H9 (cell line): Measurements from ENCODE around the gene RALGAPA1. TPM values are rescaled to one million over a fixed set of nuclear protein-coding genes. Genes with fewer than 3 reads are reported as not detected.

Experiments
- DNase-seq: peaks from one replicate; pipeline ENCODE4 v3.0.0-alpha.2; 2017
- H2AFZ ChIP-seq: one replicate; pipeline ENCODE4 v1.6.1; 2013; ENCODE audit warnings: mild to moderate bottlenecking, low read length, control low read depth, moderate library complexity
- H2AK5ac ChIP-seq: 2 replicates; pipeline ENCODE4 v1.6.1; 2013; ENCODE audit warnings: low read length, control low read depth, mixed read lengths; ENCODE audit not compliant: insufficient read length
- H2BK120ac ChIP-seq: one replicate; pipeline ENCODE4 v1.6.1; 2013; ENCODE audit warnings: low read depth, mild to moderate bottlenecking, low read length, control low read depth, inconsistent platforms; ENCODE audit not compliant: poor library complexity, severe bottlenecking
- H2BK12ac ChIP-seq: 2 replicates; pipeline ENCODE4 v1.6.1; 2013; ENCODE audit warnings: low read length, control low read depth, mixed read lengths, low read depth; ENCODE audit not compliant: insufficient read length
- H2BK15ac ChIP-seq: 2 replicates; pipeline ENCODE4 v1.6.1; 2013; ENCODE audit warnings: low read depth, low read length, control low read depth
- H2BK20ac ChIP-seq: one replicate; pipeline ENCODE4 v1.6.1; 2013; ENCODE audit warnings: low read depth, mild to moderate bottlenecking, low read length, control low read depth, inconsistent platforms; ENCODE audit not compliant: poor library complexity, severe bottlenecking
- H2BK5ac ChIP-seq: 2 replicates; pipeline ENCODE4 v1.6.1; 2013; ENCODE audit warnings: low read length, control low read depth, mixed read lengths; ENCODE audit not compliant: insufficient read length
- H3K14ac ChIP-seq: 2 replicates; pipeline ENCODE4 v1.6.1; 2013; ENCODE audit warnings: low read length, control low read depth; ENCODE audit not compliant: insufficient read depth
- H3K18ac ChIP-seq: 2 replicates; pipeline ENCODE4 v1.6.1; 2013; ENCODE audit warnings: low read depth, mild to moderate bottlenecking, mixed read lengths, low read length, control low read depth; ENCODE audit not compliant: insufficient read length
- H3K23ac ChIP-seq: 2 replicates; pipeline ENCODE4 v1.6.1; 2013; ENCODE audit warnings: low read length, control low read depth, mixed read lengths, low read depth; ENCODE audit not compliant: insufficient read length
- H3K23me2 ChIP-seq: 2 replicates; pipeline ENCODE4 v1.6.1; 2013; ENCODE audit warnings: low read depth, mild to moderate bottlenecking, mixed read lengths, low read length, control low read depth; ENCODE audit not compliant: insufficient read length, poor library complexity, severe bottlenecking
- H3K27ac ChIP-seq: 2 replicates; pipeline ENCODE4 v1.5.1; 2013; ENCODE audit warnings: low read length, control low read depth, mixed read lengths, low read depth; ENCODE audit not compliant: insufficient read length
- H3K27me3 ChIP-seq: 2 replicates; pipeline ENCODE4 v1.6.1; 2013; ENCODE audit warnings: low read length, control low read depth, inconsistent platforms; ENCODE audit not compliant: insufficient read depth
- H3K4ac ChIP-seq: 2 replicates; pipeline ENCODE4 v1.6.1; 2013; ENCODE audit warnings: low read depth, mild to moderate bottlenecking, control low read depth, inconsistent platforms, low read length, moderate library complexity
- H3K4me1 ChIP-seq: 2 replicates; pipeline ENCODE4 v1.6.1; 2013; ENCODE audit warnings: low read length, control low read depth, inconsistent platforms; ENCODE audit not compliant: insufficient read depth
- H3K4me2 ChIP-seq: 2 replicates; pipeline ENCODE4 v1.6.1; 2013; ENCODE audit warnings: low read length, control low read depth, mixed read lengths; ENCODE audit not compliant: insufficient read length, insufficient read depth
- H3K56ac ChIP-seq: 2 replicates; pipeline ENCODE4 v1.6.1; 2013; ENCODE audit warnings: low read depth, mild to moderate bottlenecking, mixed read lengths, low read length, control low read depth; ENCODE audit not compliant: insufficient read length
- H3K79me1 ChIP-seq: 2 replicates; pipeline ENCODE4 v1.6.1; 2013; ENCODE audit warnings: low read depth, mild to moderate bottlenecking, moderate library complexity, low read length, control low read depth, inconsistent platforms; ENCODE audit not compliant: insufficient read depth, poor library complexity, severe bottlenecking
- H3K79me2 ChIP-seq: 2 replicates; pipeline ENCODE4 v1.6.1; 2013; ENCODE audit warnings: low read length, control low read depth, inconsistent platforms; ENCODE audit not compliant: insufficient read depth
- H3K9ac ChIP-seq: 2 replicates; pipeline ENCODE4 v1.6.1; 2013; ENCODE audit warnings: low read length, control low read depth, mixed read lengths; ENCODE audit not compliant: insufficient read length; ENCODE audit errors: extremely low read depth
- H3K9me3 ChIP-seq: one replicate; pipeline ENCODE4 v1.6.1; 2013; ENCODE audit warnings: low read depth, low read length, inconsistent platforms; ENCODE audit not compliant: control insufficient read depth
- H3T11ph ChIP-seq: one replicate; pipeline ENCODE4 v1.6.1; 2013; ENCODE audit warnings: mild to moderate bottlenecking, low read length, control low read depth, inconsistent platforms
- H4K20me1 ChIP-seq: one replicate; pipeline ENCODE4 v1.6.1; 2013; ENCODE audit not compliant: control insufficient read depth, insufficient read length, insufficient read depth
- H4K5ac ChIP-seq: 2 replicates; pipeline ENCODE4 v1.6.1; 2013; ENCODE audit warnings: low read depth, mild to moderate bottlenecking, mixed read lengths, low read length, control low read depth; ENCODE audit not compliant: insufficient read length
- H4K8ac ChIP-seq: replicated peaks from 2 replicates; pipeline ENCODE4 v1.6.1; 2013; ENCODE audit warnings: low read length, control low read depth, mixed read lengths, low read depth; ENCODE audit not compliant: insufficient read length
- H4K91ac ChIP-seq: 2 replicates; pipeline ENCODE4 v1.6.1; 2013; ENCODE audit warnings: low read depth, mild to moderate bottlenecking, moderate library complexity, mixed read lengths, low read length, control low read depth; ENCODE audit not compliant: insufficient read length
- H3K27ac Mint-ChIP-seq, 3 experiments: 2 replicates in 2 of 3; 3 replicates in 1 of 3; pipeline ENCODE4 v1.8.0; 2020 to 2021; ENCODE audit warnings: mixed read lengths in 3 of 3, mild to moderate bottlenecking in 1 of 3, moderate library complexity in 1 of 3
- H3K27me3 Mint-ChIP-seq: 2 replicates; pipeline ENCODE4 v1.8.0; 2021; ENCODE audit warnings: low read depth, mild to moderate bottlenecking, moderate library complexity, mixed read lengths
- H3K36me3 Mint-ChIP-seq, 3 experiments: 2 replicates in 2 of 3; 3 replicates in 1 of 3; pipeline ENCODE4 v1.8.0; 2020 to 2021; ENCODE audit warnings: low read depth in 3 of 3, mixed read lengths in 3 of 3; ENCODE audit not compliant: insufficient read depth in 1 of 3
- H3K4me1 Mint-ChIP-seq, 2 experiments: 2 replicates each; pipeline ENCODE4 v1.8.0; 2020; ENCODE audit warnings: mixed read lengths in 2 of 2
- H3K4me3 Mint-ChIP-seq, 2 experiments: 2 replicates in 1 of 2; 3 replicates in 1 of 2; pipeline ENCODE4 v1.8.0; 2020 to 2021; ENCODE audit warnings: mild to moderate bottlenecking in 2 of 2, mixed read lengths in 2 of 2, moderate library complexity in 1 of 2
- H3K9me3 Mint-ChIP-seq, 2 experiments: 2 replicates in 1 of 2; 3 replicates in 1 of 2; pipeline ENCODE4 v1.8.0; 2020; ENCODE audit warnings: mild to moderate bottlenecking in 2 of 2, mixed read lengths in 2 of 2, moderate library complexity in 1 of 2
- CTCF ChIP-seq: fragments of 200-600 bp; sonication (generic); conservative IDR thresholded peaks from 3 replicates; pipeline ENCODE4 v1.8.0; 2021; ENCODE audit warnings: antibody characterized with exemption, mild to moderate bottlenecking
- WGBS: extraction: QIAGEN DNeasy Blood & Tissue Kit; methylation state at CpG from one replicate; pipeline ENCODE4 v1.1.7; 2013; ENCODE audit warnings: missing lambda C conversion rate, low lambda C conversion rate, mixed read lengths; ENCODE audit not compliant: insufficient read length; ENCODE audit errors: extremely low coverage; 5-methylcytosine and 5-hydroxymethylcytosine counted together
- total RNA-seq: library from RNA; stranded (reverse); gene quantifications from 2 replicates; pipeline ENCODE4 v1.2.1, GENCODE V29; 2021

RALGAPA1 gene
- total RNA-seq, 1 experiment from 2014 or later = 29.8 TPM

DNA sequence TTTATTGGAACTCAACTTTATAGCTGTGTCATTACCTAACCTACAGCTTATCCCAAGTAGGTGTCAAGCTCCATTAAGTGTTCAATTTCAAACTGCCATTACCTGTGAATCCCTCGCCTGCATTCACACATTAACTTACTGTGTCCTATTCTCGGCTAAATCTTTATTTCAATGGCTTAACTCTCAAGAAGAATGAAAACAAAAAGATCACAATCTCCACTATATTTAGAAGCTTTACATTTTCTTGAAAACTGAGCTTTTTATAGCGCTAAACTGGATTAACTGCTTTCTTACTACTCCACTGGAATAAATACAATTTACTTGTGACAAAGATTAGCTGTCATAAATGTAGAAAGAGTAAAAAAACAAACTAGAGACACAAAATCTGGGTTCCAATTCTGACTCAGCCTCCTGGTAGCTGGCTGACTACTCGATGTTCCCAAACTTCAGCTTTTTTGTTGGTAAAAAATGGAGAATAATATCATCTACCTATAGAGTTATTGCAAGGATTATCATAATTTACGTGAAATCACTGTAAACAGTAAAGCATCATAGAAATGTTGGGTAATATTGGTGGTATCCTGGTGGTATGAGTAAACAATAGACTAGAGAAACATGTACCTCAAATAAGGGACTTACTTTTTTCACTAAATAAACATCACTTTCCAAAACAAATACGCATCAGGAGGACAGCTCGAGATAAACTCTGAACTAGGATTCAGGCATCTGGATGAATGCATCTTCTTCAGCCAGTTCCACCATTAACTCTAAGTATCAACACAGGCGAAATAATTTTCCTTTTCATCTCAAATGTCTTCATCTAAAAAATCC, 1.7 kb downstream of the RALGAPA1 start:
- H2BK120ac ChIP-seq = no peak overlapping the region
- peak overlapping the region; percentile 85 to 95 for H3K4me3 Mint-ChIP-seq
- H3K27ac Mint-ChIP-seq = no peak overlapping the region
- H3K4me1 Mint-ChIP-seq = peaks cover 15 to 17% of the 10 kb centered on the region in 2 experiments
- peaks cover 0 to 5% (median 4%) of the 10 kb centered on the region in 3 experiments; a peak in 4 of 7 replicates for H3K36me3 Mint-ChIP-seq
- no peak for TF ChIP-seq CTCF
- H3K79me2 ChIP-seq = no peaks in the 10 kb centered on the region
- H2BK20ac ChIP-seq = no peak overlapping the region
- H3K9me3 ChIP-seq = no peaks in the 10 kb centered on the region
- peaks cover 3% of the 10 kb centered on the region for H3K23me2 ChIP-seq
- H2AFZ ChIP-seq = no peak overlapping the region
- no peak overlapping the region for H3K23ac ChIP-seq
- no peak overlapping the region for H3T11ph ChIP-seq
- no peaks in the 10 kb centered on the region for H3K27me3 ChIP-seq
- no CpG with 5 or more reads among the region's 8 CpGs for WGBS
- H2BK5ac ChIP-seq = no peak overlapping the region
- no peak overlapping the region for H4K8ac ChIP-seq
- H3K79me1 ChIP-seq = no peaks in the 10 kb centered on the region
- H3K56ac ChIP-seq = no peak overlapping the region
- no peak overlapping the region for H3K4ac ChIP-seq
- no peak overlapping the region for H2BK15ac ChIP-seq
- no peak overlapping the region for H3K27ac ChIP-seq
- H4K91ac ChIP-seq = no peak overlapping the region
- no peak overlapping the region for H2BK12ac ChIP-seq
- H2AK5ac ChIP-seq = no peak overlapping the region
- H3K4me1 ChIP-seq = no peaks in the 10 kb centered on the region
- H3K27me3 Mint-ChIP-seq = no peaks in the 10 kb centered on the region
- no peak overlapping the region for H3K18ac ChIP-seq
- H3K9me3 Mint-ChIP-seq = no peaks in the 10 kb centered on the region
- no peak overlapping the region for H3K9ac ChIP-seq
- no peak overlapping the region for H4K5ac ChIP-seq
- H4K20me1 ChIP-seq = no peaks in the 10 kb centered on the region
- H3K14ac ChIP-seq = no peak overlapping the region
- no peak for DNase-seq
- peak overlapping the region; percentile 51 for H3K4me2 ChIP-seq
